A673 (cell line): ENCODE measurements around the gene C7orf25.

Source experiments
- EZH2 ChIP-seq: fragments of 200-600 bp; sonication (generic); IDR thresholded peaks from 2 replicates; pipeline ENCODE4 v1.6.1; 2017; ENCODE audit warnings: borderline replicate concordance, low read depth, mild to moderate bottlenecking, mixed read lengths, antibody characterized with exemption, low read length; ENCODE audit not compliant: poor library complexity, severe bottlenecking
- TF ChIP-seq, protein P1 (sequence below): fragments of 300-800, 200-600 bp; sonication (generic); conservative IDR thresholded peaks from 2 replicates; pipeline ENCODE4 v1.5.1; 2017; ENCODE audit warnings: low read depth, mild to moderate bottlenecking, antibody characterized with exemption, low read length, moderate library complexity, mixed read lengths

DNA sequence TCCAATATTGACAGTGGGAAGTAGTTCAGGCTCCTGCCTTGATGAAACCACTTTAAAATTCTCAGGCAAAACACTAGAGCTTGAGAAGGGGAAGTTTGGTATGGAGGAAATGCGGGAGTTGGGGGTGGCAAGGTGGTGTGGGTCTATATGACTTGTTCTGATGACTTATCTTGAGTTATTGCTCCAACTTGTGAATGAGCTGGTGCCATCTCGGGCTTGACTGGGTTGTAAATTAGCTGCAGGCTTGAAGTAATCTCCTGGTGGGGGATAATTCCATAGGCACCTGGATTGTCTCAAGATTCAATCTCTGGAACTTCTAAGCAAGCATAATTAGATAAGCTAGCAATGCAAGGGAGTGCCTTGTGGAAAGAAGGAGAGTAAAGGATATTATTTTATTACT, 49.3 kb upstream of the C7orf25 start:
- TF ChIP-seq, protein P1, sequence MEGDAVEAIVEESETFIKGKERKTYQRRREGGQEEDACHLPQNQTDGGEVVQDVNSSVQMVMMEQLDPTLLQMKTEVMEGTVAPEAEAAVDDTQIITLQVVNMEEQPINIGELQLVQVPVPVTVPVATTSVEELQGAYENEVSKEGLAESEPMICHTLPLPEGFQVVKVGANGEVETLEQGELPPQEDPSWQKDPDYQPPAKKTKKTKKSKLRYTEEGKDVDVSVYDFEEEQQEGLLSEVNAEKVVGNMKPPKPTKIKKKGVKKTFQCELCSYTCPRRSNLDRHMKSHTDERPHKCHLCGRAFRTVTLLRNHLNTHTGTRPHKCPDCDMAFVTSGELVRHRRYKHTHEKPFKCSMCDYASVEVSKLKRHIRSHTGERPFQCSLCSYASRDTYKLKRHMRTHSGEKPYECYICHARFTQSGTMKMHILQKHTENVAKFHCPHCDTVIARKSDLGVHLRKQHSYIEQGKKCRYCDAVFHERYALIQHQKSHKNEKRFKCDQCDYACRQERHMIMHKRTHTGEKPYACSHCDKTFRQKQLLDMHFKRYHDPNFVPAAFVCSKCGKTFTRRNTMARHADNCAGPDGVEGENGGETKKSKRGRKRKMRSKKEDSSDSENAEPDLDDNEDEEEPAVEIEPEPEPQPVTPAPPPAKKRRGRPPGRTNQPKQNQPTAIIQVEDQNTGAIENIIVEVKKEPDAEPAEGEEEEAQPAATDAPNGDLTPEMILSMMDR = no peak
- no peak for TF ChIP-seq EZH2
